Activated CD8-positive, alpha-beta T cell treated with anti-CD3 and anti-CD28 coated beads, Interleukin-2, amount 10 ng/mL, durations not matched to agents 7 days and 5 days (primary cell): ENCODE data around the gene GPC1. TPM values are rescaled to one million over a fixed set of nuclear protein-coding genes. Genes with fewer than 3 reads are reported as not detected.

Experiments used
- ATAC-seq: fragments of 150-1000 bp; cut with Tn5 transposase; one replicate; pipeline ENCODE4 v1.10.0; 2021; ENCODE audit warnings: moderate library complexity
- CTCF ChIA-PET: fragments of 350-600 bp; sonication (Branson Sonifier 250); formaldehyde crosslinking; loops from one replicate; lab custom pipeline; 2021; ENCODE audit warnings: antibody characterized with exemption; lab: Charles Lee
- POLR2A ChIA-PET: fragments of 350-600 bp; sonication (Branson Sonifier 250); formaldehyde crosslinking; loops from one replicate; lab custom pipeline; 2021; ENCODE audit warnings: antibody characterized with exemption; lab: Charles Lee
- DNase-seq: peaks from one replicate; pipeline ENCODE4 v3.0.0-alpha.2; 2020
- H3K27ac Mint-ChIP-seq: one replicate; pipeline ENCODE4 v1.8.0; 2021; ENCODE audit warnings: mild to moderate bottlenecking, mixed read lengths
- H3K27me3 Mint-ChIP-seq: one replicate; pipeline ENCODE4 v1.8.0; 2021; ENCODE audit warnings: low read depth, mixed read lengths
- H3K36me3 Mint-ChIP-seq: one replicate; pipeline ENCODE4 v1.8.0; 2021; ENCODE audit warnings: low read depth, mixed read lengths
- H3K4me1 Mint-ChIP-seq: one replicate; pipeline ENCODE4 v1.8.0; 2021; ENCODE audit warnings: low read depth, mixed read lengths
- H3K4me3 Mint-ChIP-seq: one replicate; pipeline ENCODE4 v1.8.0; 2021; ENCODE audit warnings: mild to moderate bottlenecking, mixed read lengths
- H3K9me3 Mint-ChIP-seq: one replicate; pipeline ENCODE4 v1.8.0; 2022; ENCODE audit warnings: mixed read lengths; ENCODE audit not compliant: insufficient read depth
- total RNA-seq, 2 experiments: library from RNA; stranded (reverse); gene quantifications; one replicate each; pipeline ENCODE4 v1.2.3, GENCODE V29; 2021

Gene GPC1
- total RNA-seq, 2 experiments from 2014 or later = 4.4 to 5.7 TPM

- ATAC-seq (peak; percentile 34), DNase-seq (peak; percentile 74)
- Mint-ChIP-seq H3K4me3 (no peak overlapping the region), H3K27me3 (peaks cover 12% of the 10 kb centered on the region), H3K9me3 (no peaks in the 10 kb centered on the region), H3K4me1 (peaks cover 14% of the 10 kb centered on the region), H3K27ac (peak overlapping the region; percentile 16), H3K36me3 (no peaks in the 10 kb centered on the region)
- POLR2A ChIA-PET = no interaction called here
- CTCF ChIA-PET = interaction anchor here (1.1 to 1.4 kb wide), 2 partner anchors 206 to 377 kb away, joined by 5 read pairs; no protein-coding TSS in a partner anchor
These were observed 2.7 kb downstream of the GPC1 start for GRCh38 chr2:240437861-240438809.

- CTCF ChIA-PET = interaction anchor here (1.1 to 1.4 kb wide), 2 partner anchors 207 to 378 kb away, joined by 5 read pairs; no protein-coding TSS in a partner anchor
- H3K27me3 Mint-ChIP-seq = peaks cover 11% of the 10 kb centered on the region
- no peak overlapping the region for H3K4me3 Mint-ChIP-seq
- H3K4me1 Mint-ChIP-seq = peaks cover 9% of the 10 kb centered on the region
- ATAC-seq = no peak
- no peaks in the 10 kb centered on the region for H3K36me3 Mint-ChIP-seq
- POLR2A ChIA-PET = no interaction called here
- no peaks in the 10 kb centered on the region for H3K9me3 Mint-ChIP-seq
- no peak overlapping the region for H3K27ac Mint-ChIP-seq
- DNase-seq = no peak
These were observed 3.6 kb downstream of the GPC1 start for GRCh38 chr2:240438810-240439697.

- H3K4me3 Mint-ChIP-seq = no peak overlapping the region
- ATAC-seq (no peak), DNase-seq (no peak)
- H3K36me3 Mint-ChIP-seq = no peaks in the 10 kb centered on the region
- H3K4me1 Mint-ChIP-seq = peaks cover 4% of the 10 kb centered on the region
- H3K9me3 Mint-ChIP-seq = no peaks in the 10 kb centered on the region
- peaks cover 11% of the 10 kb centered on the region for H3K27me3 Mint-ChIP-seq
- H3K27ac Mint-ChIP-seq = no peak overlapping the region
- POLR2A ChIA-PET = no interaction called here
- CTCF ChIA-PET = interaction anchor here (1.1 kb wide), 1 partner anchor 379 kb away, joined by 5 read pairs; no protein-coding TSS in a partner anchor
These were observed 4.3 kb downstream of the GPC1 start for GRCh38 chr2:240439698-240440151.

- H3K4me1 Mint-ChIP-seq = peaks cover 3% of the 10 kb centered on the region
- peaks cover 11% of the 10 kb centered on the region for H3K27me3 Mint-ChIP-seq
- H3K9me3 Mint-ChIP-seq = no peaks in the 10 kb centered on the region
- H3K4me3 Mint-ChIP-seq = no peak overlapping the region
- no peak for DNase-seq
- POLR2A ChIA-PET = no interaction called here
- CTCF ChIA-PET = no interaction called here
- H3K27ac Mint-ChIP-seq = no peak overlapping the region
- no peaks in the 10 kb centered on the region for H3K36me3 Mint-ChIP-seq
- ATAC-seq = no peak
These were observed 4.8 kb downstream of the GPC1 start for GRCh38 chr2:240440251-240440650.

GRCh38 chr2:240440704-240441320 is 5.3 kb downstream of the GPC1 start:
- Mint-ChIP-seq H3K27me3 (peaks cover 11% of the 10 kb centered on the region), H3K36me3 (no peaks in the 10 kb centered on the region), H3K4me3 (no peak overlapping the region), H3K27ac (no peak overlapping the region), H3K4me1 (peaks cover 3% of the 10 kb centered on the region), H3K9me3 (no peaks in the 10 kb centered on the region)
- DNase-seq = no peak
- no peak for ATAC-seq
- ChIA-PET CTCF (no interaction called here), POLR2A (no interaction called here)

GRCh38 chr2:240441326-240441992 is 6.0 kb downstream of the GPC1 start:
- H3K27ac Mint-ChIP-seq = no peak overlapping the region
- no peaks in the 10 kb centered on the region for H3K36me3 Mint-ChIP-seq
- POLR2A ChIA-PET = no interaction called here
- no peaks in the 10 kb centered on the region for H3K9me3 Mint-ChIP-seq
- CTCF ChIA-PET = no interaction called here
- DNase-seq = no peak
- ATAC-seq = no peak
- peaks cover 11% of the 10 kb centered on the region for H3K27me3 Mint-ChIP-seq
- H3K4me1 Mint-ChIP-seq = peaks cover 3% of the 10 kb centered on the region
- H3K4me3 Mint-ChIP-seq = no peak overlapping the region

- ChIA-PET CTCF (no interaction called here), POLR2A (no interaction called here)
- no peaks in the 10 kb centered on the region for H3K36me3 Mint-ChIP-seq
- H3K4me3 Mint-ChIP-seq = no peak overlapping the region
- H3K4me1 Mint-ChIP-seq = peaks cover 3% of the 10 kb centered on the region
- no peak for DNase-seq
- peaks cover 9% of the 10 kb centered on the region for H3K27me3 Mint-ChIP-seq
- no peak overlapping the region for H3K27ac Mint-ChIP-seq
- ATAC-seq = no peak
- H3K9me3 Mint-ChIP-seq = no peaks in the 10 kb centered on the region
These were observed 6.5 kb downstream of the GPC1 start for GRCh38 chr2:240441993-240442411.

- Mint-ChIP-seq H3K27me3 (no peaks in the 10 kb centered on the region), H3K4me1 (no peaks in the 10 kb centered on the region), H3K36me3 (no peaks in the 10 kb centered on the region), H3K9me3 (no peaks in the 10 kb centered on the region), H3K4me3 (no peak overlapping the region), H3K27ac (no peak overlapping the region)
- ATAC-seq (no peak), DNase-seq (no peak)
- CTCF ChIA-PET = no interaction called here
- POLR2A ChIA-PET = no interaction called here
These were observed 7.6 kb downstream of the GPC1 start for GRCh38 chr2:240442891-240443715.

GRCh38 chr2:240443891-240444301 is 8.4 kb downstream of the GPC1 start:
- Mint-ChIP-seq H3K27ac (no peak overlapping the region), H3K4me3 (no peak overlapping the region), H3K27me3 (no peaks in the 10 kb centered on the region), H3K4me1 (no peaks in the 10 kb centered on the region), H3K36me3 (no peaks in the 10 kb centered on the region), H3K9me3 (no peaks in the 10 kb centered on the region)
- peak; percentile 8 for ATAC-seq
- DNase-seq = no peak
- ChIA-PET POLR2A (no interaction called here), CTCF (no interaction called here)

GRCh38 chr2:240444464-240444863 is 9.0 kb downstream of the GPC1 start:
- POLR2A ChIA-PET = no interaction called here
- no peak for ATAC-seq

More at GRCh38 chr2:240444464-240444863, 9.0 kb downstream of the GPC1 start:
- Mint-ChIP-seq H3K4me3 (no peak overlapping the region), H3K27me3 (no peaks in the 10 kb centered on the region), H3K4me1 (no peaks in the 10 kb centered on the region), H3K27ac (no peak overlapping the region), H3K36me3 (no peaks in the 10 kb centered on the region), H3K9me3 (no peaks in the 10 kb centered on the region)
- DNase-seq = no peak
- CTCF ChIA-PET = no interaction called here
